ENCODE data around the gene DAPK2.
"Not testable (repeated sequence)": the region's sequence is repeated elsewhere in the genome, so short reads cannot be mapped to it uniquely, and the experiment has no call there.

Gene DAPK2

GRCh38 chr15:64046421-64047153 is at the start of gene DAPK2:
Gene DAPK2 (minus strand): TSS chr15:64046485. CDS start chr15:64040261, 6,224 bp downstream.
- no peak for DNase-seq

GRCh38 chr15:64095431-64095794 is 49.1 kb upstream of the DAPK2 start:
- DNase-seq: no peak

- DNase-seq: peak; percentile 37
Measured at GRCh38 chr15:64093627-64094417, 47.5 kb upstream of the DAPK2 start, which contains the start of gene CIAO2A. Gene CIAO2A (minus strand): TSS chr15:64093838. CDS start chr15:64093768, 70 bp downstream.

GRCh38 chr15:64092864-64093626 is 46.8 kb upstream of the DAPK2 start:
- DNase-seq: no peak

GRCh38 chr15:64092075-64092820 is 46.0 kb upstream of the DAPK2 start:
- DNase-seq: no peak

- no peak for DNase-seq
Measured at GRCh38 chr15:64090527-64090926, 44.2 kb upstream of the DAPK2 start.

- DNase-seq: no peak
Measured at GRCh38 chr15:64089543-64090280, 43.4 kb upstream of the DAPK2 start.

- DNase-seq: no peak
Measured at GRCh38 chr15:64082757-64083156, 36.5 kb upstream of the DAPK2 start.

- not testable (repeated sequence) for DNase-seq
Measured at GRCh38 chr15:64073496-64073895, 27.2 kb upstream of the DAPK2 start.

GRCh38 chr15:64072812-64073211 is 26.5 kb upstream of the DAPK2 start:
- DNase-seq: no peak

GRCh38 chr15:64071931-64072765 is 25.9 kb upstream of the DAPK2 start:
- DNase-seq: no peak

GRCh38 chr15:64070965-64071851 is 24.9 kb upstream of the DAPK2 start:
- DNase-seq: no peak

GRCh38 chr15:64070106-64070505 is 23.8 kb upstream of the DAPK2 start:
- DNase-seq: no peak

- DNase-seq: no peak
Measured at GRCh38 chr15:64068133-64068532, 21.8 kb upstream of the DAPK2 start.

GRCh38 chr15:64067564-64068030 is 21.3 kb upstream of the DAPK2 start:
- no peak for DNase-seq

GRCh38 chr15:64066451-64066850 is 20.2 kb upstream of the DAPK2 start:
- DNase-seq: no peak

- DNase-seq: no peak
Measured at GRCh38 chr15:64060716-64061115, 14.4 kb upstream of the DAPK2 start.

GRCh38 chr15:64059104-64059503 is 12.8 kb upstream of the DAPK2 start:
- not testable (repeated sequence) for DNase-seq

- DNase-seq: no peak
Measured at GRCh38 chr15:64058279-64058678, 12.0 kb upstream of the DAPK2 start.

- not testable (repeated sequence) for DNase-seq
Measured at GRCh38 chr15:64053674-64054073, 7.4 kb upstream of the DAPK2 start.

Measured in cortex of kidney (tissue), 1 donor.